GM10847 (cell line): ENCODE measurements around the gene ASXL3.

Experiments used
- POLR2A ChIP-seq: IDR thresholded peaks from 2 replicates; pipeline ENCODE4 v1.6.1; 2011; ENCODE audit not compliant: insufficient read length; ENCODE audit errors: extremely low read depth

The ASXL3 gene

DNA sequence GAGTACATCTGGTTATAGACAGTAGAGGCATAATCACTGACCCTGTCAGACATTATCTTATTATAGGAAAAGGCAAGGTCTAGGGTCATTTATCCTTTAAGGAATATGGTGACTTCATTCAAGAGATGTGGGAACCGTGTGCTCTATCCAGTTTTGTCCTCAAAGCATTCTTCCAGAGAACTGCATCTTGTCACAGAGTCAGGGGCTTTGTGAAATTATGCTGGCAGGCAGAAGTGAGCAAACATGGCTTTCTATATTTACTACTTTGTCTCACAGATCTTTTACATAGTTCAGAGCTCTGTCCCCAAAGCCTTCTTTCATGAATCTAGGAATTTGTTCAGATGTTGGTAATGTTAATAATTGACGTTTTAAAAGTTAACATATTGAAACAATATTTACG lies 177.4 kb downstream of the ASXL3 start:
- TF ChIP-seq POLR2A = no peak

DNA sequence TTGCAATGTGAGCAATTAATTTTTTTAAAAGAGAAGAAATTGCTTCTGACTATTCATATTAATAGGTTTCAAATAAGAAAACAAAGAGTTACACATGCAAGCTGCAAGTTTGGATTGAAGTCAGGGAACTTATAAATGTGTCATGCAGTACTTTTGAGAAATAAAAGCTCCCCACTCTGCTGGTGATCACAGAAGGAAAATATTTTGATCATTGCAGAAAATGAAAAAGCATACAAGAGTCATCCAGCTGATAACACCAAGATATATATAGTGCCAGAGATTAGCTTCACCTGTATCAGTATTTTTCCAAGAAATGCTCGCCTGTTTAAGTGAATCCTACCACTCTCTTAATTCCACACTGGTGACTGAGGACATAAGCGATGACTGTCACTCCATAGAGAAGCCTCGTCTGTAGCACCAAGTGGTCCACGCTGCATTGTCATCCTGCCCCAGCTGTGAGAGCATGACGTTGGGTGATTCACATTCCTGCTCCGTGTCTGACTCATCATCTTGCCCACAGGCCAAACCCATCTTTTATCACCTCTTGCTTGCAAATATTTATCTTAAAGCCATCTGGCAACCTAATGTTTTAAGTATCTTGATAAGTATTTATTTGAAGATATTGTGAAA lies 178.0 kb downstream of the ASXL3 start:
- no peak for TF ChIP-seq POLR2A

DNA sequence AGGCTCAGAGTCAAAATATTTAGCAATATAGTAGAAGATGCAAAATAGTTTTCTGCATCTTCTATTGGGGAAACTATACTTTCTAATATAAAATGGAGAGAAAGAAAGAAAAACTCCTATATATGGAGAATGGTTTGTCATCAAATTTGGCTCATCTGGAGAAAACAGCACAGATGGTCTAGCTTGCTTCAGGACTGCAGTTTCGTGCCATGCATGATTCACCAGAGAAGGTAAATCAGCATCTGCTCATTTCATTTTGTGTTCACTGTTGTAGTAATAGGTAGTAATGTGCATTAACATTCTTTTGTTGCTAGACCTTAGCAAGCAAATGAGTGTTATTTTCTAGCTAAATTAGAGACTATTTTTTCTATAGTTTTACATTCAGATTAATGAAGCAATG lies 179.0 kb downstream of the ASXL3 start:
- no peak for TF ChIP-seq POLR2A

DNA sequence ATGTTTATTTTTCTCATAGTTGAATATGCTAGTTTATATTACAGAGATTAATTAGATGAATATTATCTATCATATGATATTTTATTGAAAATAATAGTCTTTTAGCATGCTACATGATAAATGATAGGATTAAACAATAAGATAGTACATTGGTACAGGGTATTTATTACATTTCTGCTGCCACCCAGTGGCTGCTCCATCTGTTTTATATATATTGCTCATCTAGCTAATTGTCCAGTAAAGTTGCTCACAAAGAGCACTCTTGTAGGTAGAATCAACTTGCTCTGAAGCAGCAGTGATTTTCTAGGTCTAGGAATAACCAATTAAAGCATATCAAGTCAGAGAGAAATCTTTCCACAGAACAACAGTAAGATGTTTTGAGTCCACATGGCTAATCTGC lies 183.3 kb downstream of the ASXL3 start:
- no peak for TF ChIP-seq POLR2A

DNA sequence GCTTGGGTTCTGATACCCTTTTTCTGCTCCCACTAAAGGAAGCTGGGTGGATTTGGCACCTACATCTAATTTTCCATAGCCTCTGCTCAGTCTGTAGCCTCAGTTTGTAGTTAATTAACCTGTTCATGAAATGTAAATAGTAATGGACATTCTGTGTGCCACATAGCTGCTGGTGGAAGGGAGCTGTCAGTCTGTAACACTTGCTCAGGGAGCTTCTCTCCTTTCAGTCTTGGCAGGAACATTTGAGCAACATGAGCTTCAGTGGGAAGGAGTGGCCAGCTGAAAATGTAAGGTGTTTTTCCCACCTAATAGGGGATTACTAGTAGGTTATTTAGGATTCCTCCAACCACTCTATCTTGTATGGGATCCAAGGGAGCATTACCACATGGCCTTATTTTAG lies 203.4 kb downstream of the ASXL3 start:
- TF ChIP-seq POLR2A = no peak
